Medulla oblongata (tissue), 1 donor: Measurements from ENCODE around the gene SHC2.
A peak's percentile ranks its signal among the peaks of the same experiment; 100 is the strongest.
"Not testable (repeated sequence)": the region's sequence is repeated elsewhere in the genome, so short reads cannot be mapped to it uniquely, and the experiment has no call there.

Source experiments
- DNase-seq: peaks from one replicate; pipeline ENCODE4 v3.0.0-alpha.2; 2015; ENCODE audit errors: extremely low spot score

The SHC2 gene

DNA sequence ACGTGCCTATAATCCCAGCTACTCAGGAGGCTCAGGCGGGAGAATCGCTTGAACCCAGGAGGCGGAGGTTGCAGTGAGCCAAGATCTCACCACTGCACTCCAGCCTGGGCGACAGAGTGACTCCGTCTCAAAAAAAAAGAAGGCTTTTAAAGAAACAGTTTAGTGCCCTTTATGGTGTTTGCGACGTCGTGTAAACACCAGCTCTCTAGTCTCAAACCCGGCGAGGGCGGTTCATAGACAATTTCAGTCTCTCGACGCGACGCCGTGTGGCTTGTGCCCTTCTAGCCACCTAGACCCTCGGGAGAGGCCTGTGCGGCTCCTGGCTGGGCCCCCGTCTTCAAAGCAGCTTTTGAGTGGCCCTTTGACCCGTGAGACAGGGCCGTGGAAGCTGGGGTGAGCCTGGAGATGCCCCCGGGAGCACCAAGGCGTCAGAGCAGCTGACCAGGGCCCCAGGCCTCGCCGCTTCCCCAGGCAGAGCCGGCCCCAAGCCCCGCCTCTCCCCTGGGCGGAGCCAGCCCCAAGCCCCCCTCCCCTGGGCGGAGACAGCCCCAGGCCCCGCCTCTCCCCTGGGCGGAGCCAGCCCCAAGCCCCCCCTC is 30.4 kb upstream of the SHC2 start:
- DNase-seq = no peak

DNA sequence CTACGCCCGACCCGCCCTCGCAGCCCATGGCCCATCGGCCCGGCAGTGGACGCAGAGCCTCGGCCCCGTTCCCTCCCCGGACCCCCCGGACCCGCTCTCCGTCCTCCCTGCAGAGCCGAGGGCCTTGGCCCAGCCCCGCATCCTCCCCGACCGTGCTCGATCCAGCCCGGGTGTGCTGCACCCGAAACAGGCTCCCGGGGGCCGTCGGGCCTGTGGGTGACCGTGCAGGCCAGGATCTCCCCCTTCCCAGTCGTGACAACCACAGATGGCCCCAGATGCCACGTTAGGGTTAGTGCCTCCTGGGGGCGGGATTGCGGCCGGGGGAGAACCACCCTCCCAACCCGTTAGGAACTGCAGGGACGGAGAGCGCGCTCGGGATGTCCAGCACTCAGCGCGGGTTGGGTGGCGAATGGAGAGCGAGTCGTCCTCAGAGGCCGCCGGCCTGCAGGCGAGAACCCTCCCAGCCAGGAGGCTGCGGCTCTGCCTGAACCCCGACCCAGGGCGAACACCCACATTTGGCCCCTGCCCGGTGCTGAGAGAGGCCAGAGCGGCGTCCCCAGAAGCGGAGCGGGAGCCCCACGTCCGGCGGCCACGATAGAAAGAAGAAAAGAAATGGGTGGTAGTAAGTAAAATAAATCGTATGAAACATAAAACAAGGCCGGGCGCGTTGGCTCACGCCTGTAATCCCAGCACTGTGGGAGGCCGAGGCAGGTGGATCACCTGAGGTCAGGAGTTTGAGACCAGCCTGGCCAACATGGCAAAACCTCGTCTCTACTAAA is 28.8 kb upstream of the SHC2 start:
- peak; percentile 51 for DNase-seq

DNA sequence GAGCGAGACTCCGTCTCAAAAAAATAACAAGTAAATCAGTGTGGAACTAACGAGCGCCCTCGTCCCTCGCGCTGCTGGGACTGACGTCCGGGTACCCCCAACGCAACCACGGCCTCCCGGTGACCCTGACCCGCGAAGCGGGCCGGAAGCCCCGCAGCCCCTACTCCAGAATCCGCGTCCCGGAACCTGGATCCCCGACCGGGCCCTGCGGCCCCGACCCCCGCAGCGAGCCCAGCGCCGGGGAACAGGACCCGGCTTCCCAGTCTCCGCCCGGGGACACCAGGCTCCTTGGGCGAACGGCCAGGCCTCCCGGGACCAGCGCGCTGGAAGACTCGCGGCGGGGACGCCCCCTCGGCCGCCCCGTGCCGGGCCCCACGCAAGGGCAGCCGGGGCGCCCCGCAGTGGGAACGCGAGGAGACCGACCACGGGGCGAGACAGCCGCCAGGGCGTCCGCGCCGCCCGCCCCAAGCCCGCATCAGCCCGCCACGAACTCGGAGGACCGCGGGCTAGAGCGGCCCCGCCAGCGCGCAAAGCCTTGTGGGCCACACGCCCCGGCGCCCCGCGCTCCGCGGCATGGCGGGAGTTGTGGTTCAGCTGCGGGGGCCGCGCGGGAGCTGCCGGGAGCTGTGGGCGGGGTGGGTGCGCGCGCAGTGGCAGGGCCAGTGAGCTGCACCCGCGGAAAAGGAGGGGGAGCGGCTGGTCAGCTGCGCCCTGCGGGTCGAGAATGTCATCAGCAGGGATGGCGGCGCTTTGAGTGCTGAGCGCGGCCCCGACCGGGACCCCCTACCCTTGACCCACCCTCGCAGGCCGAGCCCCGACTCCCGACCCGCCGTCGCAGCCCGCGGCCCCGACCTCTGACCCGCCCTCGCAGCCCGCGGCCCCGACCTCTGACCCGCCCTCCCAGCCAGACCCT is 27.9 kb upstream of the SHC2 start:
- peak; percentile 93 for DNase-seq

DNA sequence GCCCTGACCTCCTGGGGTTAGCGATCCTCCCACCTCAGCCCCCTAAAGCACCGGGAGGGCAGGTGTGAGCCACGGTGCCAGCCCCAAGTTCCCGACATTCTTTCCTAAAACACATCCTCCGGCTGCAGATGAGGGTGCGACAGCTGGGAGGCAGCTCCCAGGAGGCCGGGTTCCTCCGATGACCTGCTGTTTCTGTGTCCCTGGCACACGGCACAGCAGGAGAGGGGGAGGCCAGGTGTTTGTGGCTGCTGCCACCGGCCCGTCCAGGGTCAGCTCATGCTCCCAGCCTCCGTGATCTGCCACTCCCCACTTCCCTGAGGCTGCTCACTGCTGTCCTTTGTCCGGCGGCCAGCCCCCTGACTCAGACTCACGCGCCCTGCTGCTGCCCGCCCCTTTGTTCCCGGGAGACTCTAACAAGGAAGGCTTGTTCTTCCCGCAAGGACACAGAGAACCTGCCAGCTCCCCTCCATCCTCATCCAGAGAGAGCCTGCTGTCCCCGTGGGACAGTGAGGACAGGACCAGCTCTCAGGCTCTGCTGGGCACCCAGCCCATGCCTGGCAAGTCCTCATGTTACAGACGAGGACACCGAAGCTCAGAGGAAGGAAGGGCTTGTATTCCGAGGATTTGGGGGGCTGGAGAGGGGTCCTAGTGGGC is 24.9 kb upstream of the SHC2 start:
- peak; percentile 96 for DNase-seq

DNA sequence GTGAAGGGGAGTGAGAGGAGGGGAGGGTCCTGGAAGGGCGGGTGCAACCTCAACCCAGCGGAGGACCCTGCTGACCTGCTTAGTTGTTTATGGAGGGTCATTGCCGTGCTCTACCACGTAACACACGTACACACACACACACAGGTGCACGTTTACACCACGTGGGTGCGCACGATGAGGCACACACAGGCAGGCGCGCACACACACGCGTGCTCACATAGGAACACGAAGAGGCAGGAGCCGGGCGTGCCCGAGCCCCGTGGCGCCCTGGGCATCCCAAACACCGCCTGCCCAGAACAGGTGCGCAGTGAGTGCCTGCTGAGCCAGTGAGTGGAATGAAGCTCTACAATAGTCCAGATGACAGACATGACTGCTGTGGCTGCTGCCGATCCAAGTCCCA is 24.2 kb upstream of the SHC2 start:
- no peak for DNase-seq

DNA sequence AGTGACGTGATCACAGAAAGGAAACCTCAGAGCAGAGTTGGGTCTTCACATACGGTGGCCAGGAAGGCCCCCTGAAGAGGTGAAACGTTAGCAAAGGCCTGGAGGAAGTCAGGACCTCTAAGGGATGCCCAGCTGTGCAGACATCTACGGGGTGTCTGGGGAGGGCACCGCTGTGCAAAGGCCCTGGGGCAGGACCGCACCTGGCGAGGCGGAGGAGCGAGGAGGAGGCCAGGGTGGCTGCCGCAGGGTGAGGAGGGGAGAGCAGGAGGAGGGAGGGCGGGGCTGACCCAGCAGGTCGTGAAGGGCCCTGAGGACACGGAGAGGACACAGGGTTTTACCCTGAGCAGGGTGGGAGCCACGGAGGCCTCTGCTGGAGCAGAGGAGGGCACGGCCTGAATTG is 23.7 kb upstream of the SHC2 start:
- no peak for DNase-seq

DNA sequence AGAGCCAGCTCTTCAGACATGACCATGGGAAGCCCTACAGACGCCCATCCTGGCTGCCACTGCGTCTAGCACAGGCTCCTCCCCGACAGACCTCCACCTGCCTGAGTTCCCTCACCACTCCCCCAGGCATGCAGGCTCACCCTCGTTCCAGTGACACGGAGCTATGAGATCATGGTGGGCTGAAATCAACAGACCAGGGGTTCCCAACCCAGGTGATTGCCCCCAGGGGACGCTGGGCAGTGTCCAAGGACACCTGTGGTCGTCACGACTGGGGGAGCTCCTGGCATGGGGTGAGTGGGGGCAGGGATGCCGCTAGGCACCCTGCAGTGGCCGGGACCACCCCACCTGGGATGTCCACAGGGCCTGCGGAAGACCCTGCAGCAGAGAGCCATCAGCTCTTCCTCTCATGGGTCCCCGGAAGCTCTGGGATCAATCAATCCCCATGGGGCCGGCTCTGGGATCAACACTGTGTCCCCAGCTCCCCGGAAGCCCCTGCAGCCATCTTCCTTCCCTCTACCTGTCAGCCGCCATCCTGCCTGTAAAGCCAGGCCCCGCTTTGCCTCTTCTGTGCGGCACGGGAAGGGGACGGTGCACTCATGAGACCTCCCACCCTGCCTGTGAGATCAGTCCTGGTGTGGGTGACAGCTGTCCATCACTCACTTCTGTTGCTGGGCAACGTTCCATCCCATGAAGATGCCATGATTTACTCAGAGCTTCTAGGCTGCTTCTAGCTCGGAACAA is 22.7 kb upstream of the SHC2 start:
- DNase-seq = no peak

DNA sequence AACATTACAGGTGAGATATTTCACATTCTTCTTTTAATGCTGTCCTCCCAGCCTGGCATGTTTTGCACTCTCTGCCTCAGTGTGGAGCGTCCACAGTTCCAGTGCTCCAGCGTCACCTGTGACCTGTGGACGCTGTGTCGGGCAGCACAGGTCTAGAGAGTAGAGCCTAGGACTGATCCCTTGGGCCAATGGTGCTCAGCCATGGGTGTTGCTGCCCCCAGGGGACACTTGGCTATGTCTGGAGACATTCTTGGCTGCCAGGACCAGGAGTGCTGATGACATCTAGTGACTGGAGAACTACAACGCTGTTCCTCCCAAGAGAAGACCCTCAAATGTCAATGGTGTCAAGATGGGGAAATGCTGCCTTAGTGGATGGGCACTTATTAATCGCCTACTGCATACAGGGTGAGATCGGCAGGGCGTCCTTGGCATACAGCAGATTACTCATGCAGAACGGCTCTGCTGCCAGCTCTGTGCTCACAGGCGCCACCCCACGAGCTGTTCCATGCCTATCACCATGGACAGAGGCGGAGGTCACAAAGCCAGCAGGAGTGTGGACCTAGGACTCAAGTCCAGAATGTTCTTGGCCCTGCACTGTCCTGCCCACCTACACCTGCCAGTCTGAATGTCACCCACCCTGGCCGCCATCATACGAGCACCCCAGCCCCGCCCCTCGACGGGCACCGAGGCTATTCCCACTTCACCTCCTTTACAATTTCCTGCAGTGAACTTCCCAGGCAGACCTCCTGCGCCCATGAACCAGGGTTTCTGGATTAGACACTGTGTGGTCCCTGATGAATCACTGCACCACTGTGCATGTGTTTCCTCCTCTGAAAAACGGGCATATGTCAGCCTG is 21.6 kb upstream of the SHC2 start:
- no peak for DNase-seq

DNA sequence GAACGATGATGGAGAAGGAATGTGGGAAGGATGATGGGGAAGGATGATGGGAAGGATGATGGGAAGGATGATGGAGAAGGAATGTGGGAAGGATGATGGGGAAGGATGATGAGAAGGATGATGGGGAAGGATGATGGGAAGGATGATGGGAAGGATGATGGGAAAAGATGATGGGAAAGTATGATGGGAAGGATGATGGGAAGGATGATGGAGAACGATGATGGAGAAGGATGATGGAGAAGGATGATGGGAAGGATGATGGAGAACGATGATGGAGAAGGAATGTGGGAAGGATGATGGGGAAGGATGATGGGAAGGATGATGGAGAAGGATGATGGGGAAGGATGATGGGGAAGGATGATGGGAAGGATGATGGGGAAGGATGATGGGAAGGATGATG is 20.3 kb upstream of the SHC2 start:
- DNase-seq = not testable (repeated sequence)

DNA sequence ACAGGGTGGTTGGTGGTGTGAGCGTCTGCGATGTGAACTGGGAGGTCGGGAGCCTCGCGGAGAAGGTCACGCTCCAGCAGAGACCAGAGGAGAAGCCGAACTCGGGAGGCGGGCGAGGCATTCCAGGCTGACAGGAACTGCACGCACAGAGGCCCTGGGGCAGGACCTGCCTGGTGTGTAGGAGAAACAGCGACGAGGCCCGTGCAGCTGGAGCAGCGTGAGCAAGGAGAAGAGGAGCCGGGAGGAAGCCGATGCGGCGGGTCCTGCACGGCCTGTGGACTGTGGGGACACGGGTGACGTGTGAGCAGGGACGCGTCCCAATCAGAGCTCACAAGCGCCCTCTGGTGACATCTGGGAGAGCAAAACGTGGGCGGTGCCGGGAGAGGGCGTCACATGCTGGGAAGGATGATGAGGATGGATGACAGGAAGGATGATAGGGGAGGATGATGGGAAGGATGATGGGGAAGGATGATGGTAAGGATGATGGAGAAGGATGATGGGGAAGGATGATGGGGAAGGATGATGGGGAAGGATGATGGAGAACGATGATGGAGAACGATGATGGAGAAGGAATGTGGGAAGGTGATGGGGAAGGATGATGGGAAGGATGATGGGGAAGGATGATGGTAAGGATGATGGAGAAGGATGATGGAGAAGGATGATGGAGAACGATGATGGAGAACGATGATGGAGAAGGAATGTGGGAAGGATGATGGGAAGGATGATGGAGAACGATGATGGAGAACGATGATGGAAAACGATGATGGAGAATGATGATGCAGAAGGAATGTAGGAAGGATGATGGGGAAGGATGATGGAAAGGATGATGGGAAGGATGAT is 19.4 kb upstream of the SHC2 start:
- DNase-seq = peak; percentile 83

DNA sequence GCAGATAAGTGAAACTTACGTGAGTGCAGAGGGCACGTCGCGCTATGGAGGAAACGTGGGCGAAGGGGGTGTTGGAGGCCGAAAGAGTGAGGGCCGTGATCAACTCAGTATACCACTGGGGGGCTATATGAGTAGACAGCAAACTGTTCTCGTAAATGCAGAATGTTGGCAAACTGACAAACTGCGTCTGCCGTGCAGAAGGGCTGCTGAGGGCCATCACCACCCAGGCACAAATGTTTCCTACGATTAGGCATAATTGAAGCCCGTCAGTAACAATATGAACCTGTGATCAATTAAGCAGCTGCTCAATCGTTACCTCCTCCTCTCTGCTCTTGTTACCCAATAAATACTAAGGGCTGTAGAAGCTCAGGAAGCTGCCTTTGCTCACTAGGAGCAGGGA is 18.1 kb upstream of the SHC2 start:
- DNase-seq = no peak

DNA sequence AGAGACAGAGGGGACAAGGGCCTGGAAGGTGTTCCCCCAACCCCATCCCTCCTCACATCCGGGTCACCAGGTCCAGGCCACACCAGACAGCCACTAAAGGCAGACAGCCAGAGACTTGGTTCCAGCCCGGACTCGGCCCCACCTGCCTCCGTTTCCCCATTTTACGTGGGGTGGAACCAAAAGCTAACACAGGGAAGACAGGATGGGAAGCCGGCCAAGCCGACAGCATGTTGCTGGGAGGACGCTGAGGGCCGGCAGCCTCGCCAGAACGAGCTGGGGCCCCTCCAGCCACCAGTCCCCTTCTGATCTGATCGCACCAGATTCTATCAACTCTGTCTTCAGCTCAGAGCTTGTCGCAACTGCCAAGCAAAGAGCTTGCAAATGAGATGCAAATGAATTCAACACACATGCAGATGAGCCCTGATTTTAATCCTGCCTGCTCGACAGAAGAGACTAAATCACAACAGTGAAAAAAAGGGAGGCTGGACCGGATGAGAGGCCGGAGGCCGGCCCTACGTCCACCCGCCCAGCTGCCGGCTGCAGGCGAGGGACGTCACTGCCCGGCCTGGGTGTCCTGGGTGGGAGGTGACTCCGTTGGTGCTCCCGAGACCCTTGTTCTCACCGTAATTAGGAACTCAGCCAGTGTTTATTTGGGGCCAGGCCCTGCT is 17.5 kb upstream of the SHC2 start:
- DNase-seq = no peak

DNA sequence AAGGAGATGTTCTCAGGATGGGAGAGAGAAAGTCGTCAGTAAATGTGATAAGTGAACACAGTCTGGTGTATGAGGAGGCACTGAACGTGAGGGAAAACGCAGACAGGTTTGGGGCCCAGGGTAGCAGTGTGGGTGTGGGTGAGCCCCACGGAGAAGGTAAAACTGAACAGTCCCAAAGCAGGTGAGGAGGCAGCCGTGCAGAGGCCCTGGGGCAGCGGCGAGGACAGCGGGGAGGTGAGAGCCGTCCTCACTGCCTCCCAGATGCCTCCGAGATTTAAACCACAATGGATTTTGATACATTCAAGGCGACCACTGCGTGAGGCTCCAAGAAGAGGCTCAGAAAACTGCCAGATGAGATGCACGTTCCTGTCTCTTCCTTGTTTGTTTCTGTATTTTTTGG is 14.5 kb upstream of the SHC2 start:
- no peak for DNase-seq

DNA sequence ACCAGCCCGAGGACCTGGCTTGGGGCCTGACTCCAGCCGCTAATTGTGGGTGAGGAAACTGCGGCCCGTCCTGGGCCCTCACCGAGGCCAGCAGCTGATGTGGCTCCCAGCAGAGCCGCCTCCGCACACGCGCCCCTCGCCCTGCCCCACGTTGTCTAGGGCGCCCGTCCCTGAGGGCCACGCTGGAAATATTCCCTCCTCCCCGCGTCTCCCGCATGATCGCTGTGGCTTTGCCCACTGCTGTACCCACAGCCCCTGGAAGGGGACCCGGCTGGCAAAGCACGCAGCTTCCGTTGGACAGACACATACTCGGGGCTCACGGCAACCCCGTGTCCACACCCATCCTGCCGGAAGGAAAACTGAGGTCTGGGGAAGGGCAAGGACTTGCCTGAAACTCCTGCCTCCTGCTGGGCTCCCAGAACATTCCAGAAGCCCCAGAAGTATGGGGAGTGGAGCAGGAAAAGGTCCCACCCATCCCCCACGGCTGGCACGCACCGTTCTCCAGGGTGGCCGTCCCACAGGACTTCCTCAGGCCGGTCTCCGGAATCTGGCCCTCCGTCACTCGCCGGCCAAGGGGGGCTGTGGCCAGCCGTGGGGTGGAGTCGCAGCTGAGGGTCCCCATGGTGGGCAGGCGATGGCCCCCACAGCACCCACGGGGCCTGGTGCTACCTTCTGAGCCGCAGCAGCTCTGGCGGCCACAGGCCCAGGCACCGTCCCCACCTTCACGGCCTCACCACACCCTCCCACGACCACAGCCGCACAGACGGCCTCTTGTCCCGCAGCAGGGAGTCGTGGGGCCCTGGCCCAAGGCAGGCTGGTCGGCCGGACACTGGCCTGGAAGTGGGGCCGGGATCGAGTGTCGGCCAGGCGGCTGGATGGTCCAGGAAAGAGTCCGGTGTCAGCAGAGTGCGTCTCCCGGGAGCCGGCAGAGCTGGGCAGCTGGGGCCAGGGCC is 13.6 kb upstream of the SHC2 start:
- DNase-seq = no peak

DNA sequence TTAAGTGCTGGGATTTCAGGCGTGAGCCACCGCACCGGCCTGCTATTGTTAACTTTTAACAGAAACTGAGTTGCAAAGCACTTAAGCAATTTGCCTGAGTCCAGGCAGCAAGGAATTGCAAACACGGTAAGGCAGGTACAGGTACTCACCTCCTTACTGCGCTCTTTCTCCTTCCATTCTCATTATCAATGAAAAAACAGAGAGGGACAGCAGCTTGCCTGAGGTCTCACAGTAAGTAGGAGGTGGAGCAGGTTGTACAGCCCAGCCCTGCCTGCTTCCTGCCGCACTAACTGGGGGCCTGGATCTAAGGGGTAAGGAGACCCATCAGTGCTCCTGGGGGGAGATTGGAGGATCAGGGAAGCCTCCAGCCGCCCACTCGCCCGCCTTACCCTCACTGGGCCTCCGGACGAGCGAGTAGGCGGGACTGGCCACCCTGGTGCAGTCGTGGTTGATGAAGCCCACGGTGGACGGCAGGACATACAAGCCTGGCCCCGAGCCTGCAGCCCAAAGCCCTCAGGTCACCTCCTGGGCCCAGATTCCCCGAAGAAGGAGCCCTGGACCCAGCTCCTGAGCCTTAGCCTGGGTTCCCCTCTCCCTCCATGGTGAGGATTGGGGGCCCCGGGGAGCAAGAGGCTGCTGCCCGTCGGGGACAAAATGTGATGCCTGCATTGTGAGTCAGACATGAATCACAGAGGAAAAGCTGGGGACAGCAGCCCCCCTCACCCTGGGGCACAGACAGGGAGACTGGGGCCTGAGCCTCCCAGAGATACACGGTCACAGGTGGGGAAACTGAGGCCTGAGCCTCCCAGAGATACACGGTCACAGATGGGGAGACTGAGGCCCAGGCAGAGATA is 11.4 kb upstream of the SHC2 start:
- no peak for DNase-seq

DNA sequence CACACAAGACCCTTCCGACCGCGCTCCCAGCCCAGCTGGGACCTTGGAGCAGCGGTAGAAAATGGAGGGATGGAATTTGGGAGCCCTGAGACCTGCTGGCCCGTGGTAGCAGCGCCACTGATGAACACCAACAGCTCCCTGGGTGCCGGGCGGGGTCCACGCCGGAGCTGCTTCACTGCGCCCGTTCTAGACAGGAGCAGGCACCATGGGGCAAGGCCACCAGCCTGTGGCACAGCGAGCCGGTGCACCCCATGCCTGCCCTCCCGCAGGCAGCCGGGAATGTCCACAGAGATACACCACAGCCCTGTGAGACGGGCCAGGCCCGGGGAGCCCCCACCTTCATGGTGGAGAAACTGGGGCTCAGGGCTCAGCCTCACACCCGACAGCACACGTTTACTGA is 9.9 kb upstream of the SHC2 start:
- DNase-seq = no peak

DNA sequence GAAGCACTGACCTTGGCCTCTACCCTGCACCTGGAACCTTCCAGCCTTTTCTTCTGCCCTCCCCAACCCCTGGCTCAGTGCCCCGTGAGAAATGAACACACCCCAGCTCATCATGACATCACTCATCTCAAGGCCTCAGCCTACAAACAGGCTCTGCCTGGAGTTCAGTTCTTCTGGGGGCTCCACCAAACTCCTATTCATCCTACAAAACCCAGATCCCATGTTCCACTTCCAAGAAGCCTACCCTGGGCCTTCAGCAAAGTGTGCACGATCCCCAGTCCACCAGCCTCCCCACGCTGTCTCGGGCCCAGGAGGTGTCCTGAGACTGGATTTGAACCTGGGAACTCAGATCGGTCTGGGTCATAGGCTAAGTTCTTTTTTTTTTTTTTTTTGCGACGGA is 9.0 kb upstream of the SHC2 start:
- no peak for DNase-seq
